Inflammatory macrophage treated with lipopolysaccharide for 4 hours (primary cell): Measurements from ENCODE around the gene OR52B2.

Experiments
- DNase-seq: peaks from one replicate; pipeline ENCODE4 v3.0.0-alpha.2; 2020

Gene OR52B2

DNA sequence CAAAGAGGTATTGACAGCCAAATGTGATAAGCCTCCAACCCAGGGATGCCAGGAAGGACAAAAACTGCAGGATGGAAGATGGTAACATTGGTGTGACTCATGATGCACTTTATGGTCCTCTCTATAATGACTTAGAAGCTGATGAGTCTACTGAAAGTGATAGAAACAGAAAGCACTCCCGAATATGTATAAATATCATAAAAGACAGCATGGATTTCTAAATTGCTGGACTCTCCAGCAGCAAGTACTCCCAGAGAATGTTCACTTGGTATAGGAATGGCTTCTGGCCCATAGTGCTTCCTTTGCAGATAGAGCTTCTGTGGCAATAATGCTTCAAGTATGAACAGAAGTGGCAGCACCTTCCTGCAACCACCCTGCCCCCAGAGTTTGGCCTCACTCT is at the start of gene OR52B2:
Gene OR52B2 (minus strand): TSS at position 101 of the 400 bp plus-strand sequence. CDS start 0 bp downstream, at position 101.
- DNase-seq = no peak

DNA sequence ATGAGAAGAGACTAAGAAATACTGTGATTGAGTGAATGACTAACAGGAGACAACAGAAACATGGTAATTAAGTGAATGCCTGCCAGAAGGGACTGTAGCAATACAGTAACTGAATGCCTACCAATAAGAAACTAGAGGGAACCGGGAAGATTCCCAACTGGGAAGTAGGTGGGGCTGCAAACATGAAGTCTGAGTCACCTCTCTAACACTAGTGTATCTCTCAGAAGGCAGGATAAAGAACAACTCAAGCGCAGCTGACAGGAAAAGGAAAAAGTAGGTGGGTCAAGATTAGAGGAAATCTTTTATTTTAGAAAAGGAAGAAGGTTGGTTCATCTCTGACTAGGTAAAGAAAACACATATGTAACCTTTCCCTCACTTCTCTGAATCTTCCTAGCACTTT is 49.2 kb upstream of the OR52B2 start:
- DNase-seq = peak; percentile 82

DNA sequence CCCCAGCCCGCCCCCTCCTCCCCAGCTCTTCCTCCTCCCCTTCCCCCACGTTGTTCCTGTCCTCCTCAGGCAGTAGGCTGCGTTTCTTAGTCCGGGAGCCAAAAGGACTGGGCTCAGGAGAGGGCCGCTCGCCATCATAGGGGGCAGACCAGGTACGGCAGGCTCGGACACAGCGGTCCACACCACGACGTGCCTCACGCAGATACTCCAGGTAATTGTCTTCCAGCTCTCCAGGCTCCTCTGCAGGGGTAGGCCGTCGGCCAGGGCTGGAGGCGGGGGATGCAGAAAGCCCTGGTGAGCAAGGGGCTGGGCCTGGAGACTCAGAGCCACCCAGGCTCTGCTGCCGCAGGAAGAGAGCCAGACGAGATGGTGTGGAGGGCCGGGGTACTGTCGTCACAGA is 47.6 kb upstream of the OR52B2 start:
- no peak for DNase-seq

DNA sequence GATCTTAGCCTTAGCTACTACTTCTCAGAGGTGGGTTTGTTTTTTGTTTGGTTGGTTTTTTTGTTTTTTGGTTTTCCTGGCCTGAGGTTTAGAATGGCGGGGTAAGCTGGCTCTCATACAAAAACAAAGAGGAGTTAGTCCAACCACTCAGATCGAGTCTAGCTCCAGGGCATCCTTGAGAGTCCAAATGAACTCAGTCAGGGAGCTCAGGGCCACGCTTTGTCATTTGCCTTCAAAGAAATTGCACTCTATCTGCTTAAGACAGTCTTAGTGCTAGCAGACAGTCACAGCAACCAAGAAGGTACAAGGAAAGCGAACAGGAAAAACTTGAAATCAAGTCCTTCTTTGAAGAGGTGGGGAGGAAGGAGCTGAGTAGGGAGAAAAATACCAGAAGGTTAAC is 46.4 kb upstream of the OR52B2 start:
- DNase-seq = no peak

DNA sequence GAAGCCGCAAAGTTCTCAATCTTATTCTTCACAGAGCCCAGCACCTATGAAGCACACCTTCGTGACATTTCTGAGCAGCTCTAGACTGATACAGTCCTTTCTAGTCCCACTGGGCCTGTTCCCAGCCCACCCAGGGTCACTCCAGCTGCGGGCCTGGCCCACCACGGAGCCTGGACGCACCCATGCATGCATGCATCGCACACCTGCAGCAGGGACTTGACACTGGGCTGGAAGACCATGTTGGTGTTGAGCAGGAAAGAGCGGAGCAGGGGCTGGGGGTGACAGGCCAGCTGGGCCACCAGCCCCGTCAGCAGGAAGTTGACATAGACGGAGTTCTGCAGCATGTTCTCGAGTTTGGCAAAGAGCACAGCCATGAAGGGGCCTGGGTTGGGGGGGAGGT is 44.4 kb upstream of the OR52B2 start:
- no peak for DNase-seq

DNA sequence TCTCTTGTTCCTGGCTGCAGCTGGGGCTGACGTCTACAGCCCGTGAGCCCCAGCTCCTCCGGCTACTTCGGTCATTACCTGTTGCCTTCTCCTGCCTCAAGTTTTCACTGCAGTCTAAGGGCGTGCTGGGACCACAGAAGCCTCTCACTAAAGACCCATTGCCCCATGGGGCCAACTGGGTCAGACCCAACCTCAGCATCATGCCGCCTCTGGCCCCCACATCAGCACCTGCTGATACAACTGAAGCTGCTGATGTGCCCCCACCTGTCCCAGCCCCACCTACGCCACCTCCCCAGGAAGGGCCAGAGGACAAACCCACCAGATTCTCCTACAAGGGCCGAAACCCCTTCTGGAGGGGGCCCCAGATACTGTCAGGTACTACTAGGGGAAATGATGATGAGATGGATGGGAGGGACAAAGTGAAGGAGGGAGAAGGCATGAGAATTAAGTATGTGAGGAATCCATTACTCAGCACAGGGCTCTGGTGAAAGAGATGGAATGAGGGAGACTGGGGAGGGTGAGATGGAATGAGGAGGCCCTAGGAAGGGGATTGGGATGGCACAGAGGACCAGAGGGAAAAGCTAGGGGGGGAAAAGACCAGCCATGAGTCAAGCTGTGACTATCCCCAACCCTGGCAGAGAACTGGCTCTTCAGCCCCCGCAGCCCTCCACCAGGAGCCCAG is 40.3 kb upstream of the OR52B2 start:
- no peak for DNase-seq

DNA sequence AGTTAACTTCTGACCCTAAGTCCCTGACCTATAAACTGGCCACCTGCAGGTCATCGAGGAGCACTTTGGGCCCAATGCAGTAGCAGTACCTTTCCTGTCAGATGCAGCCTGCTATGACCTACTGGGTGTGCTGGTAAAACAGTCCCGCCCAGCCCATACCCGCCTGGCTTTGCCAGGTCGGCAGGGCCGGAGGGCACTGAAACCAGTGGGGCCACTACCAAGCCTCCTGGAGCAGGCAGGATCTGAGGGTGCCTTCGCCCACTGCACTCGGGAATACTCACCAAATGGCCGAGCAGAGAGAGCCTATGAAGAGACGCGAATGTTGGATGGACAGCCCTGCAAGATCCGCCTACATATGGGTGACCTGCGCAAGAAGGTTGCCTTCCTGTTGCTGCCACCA is 39.7 kb upstream of the OR52B2 start:
- no peak for DNase-seq

DNA sequence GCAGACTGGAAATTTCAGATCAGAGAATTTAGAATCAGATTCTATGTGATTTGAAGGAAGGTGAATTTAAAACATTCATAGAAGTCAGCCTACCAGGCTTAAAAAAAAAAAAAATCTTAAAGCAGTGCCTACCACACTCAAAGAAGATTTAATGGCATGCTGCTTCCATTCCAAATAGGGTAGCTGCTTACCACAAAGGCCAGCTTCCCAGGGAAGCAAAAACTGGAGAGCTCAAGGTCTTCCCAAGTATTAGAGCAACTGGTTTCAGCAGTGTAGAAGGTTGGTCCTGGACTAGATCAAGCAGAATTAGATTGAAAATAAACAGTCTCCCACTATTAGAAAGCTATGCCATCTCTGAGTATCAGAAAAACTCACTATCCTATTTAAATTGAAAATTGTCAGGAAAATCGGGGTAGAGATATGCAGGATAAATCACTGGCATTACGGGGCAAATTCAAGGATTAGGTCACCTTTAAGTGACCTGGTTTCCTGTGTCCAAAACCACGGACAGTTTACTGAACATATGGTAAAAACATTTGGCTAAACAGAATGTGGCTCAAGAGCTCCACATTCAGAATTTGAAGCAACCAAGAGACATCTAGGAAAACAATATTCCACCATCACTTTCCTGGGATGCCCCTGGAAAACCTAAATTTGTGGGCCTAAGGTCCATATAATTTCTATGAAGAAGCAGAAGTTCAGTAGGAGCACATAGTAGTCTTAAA is 36.5 kb upstream of the OR52B2 start:
- no peak for DNase-seq

DNA sequence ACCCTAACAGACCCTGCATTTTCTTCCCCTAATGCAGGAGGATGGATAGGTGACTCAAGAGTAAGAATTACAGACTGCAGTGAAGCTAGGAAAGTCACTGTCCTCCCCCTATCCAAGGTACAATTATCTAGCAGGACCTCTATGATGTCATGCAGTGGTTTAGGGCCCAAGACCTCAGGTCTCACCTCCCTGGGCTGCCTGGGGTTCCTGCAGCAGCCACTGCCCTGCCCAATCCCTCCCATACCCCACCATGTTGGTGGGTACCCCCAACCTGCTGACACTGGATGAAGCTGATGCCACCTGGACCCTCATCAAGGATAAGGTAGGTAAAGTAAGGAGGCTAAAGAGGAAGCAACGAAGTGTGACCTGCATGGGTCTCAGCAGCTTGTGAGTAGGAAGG is 35.2 kb upstream of the OR52B2 start, which contains the start of gene C11orf42:
Gene C11orf42 (plus strand): TSS at position 192 of the 400 bp plus-strand sequence. CDS start 59 bp downstream, at position 251.
- DNase-seq = no peak

DNA sequence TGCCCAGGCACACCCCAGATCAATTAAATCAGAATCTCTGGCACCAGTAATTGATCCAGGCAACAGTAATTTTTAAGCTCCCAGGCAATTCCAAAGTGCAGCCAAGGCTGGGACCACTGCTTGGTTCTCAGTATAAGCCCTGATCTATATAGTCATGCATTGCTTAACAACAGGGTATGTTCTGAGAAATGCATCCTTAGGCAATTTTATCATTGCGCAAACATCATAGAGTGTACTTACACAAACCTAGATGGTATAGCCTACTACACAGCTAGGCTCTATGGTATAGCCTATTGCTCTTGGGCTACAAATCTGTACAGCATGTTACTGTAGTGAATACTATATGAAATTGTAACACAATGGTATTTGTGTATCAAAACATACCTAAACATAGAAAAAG is 34.6 kb upstream of the OR52B2 start:
- peak; percentile 94 for DNase-seq

DNA sequence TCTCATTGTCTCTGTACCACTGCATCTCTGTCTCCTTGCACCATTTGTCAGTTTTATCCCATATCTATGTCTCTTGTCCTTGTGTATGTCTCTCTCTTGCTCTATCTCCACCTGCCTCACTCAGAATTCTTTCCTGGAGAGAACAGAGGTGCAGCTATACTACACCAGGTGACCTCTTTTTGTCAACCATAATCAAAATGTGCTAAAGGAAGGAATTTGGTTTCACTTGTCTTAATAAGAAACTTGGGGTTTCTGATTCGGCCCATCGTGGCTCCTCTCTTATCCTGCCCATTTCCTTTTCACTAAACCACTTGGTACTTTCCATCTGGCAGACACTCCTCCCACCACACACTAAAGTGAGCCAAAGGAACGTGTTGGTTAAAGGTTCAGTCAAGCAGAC is 33.2 kb upstream of the OR52B2 start:
- DNase-seq = peak; percentile 37

DNA sequence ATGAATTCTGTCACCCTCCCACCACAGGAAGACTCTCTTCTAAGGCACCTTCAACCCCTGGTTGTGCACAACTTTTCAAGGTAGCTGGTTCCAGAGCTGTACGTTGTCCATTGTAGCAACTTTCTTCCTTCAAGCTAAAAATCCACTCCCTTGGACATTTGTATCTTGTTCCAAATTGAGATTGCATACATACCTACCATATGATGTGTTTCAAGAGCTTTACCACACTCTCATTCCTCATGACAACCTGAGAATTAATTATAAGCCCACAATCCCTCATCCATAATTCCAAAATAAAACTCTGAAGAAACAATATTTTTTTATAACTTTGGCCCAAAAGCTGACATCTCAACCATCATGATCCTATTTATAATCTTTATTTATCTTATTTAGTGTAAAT is 31.9 kb upstream of the OR52B2 start:
- no peak for DNase-seq

DNA sequence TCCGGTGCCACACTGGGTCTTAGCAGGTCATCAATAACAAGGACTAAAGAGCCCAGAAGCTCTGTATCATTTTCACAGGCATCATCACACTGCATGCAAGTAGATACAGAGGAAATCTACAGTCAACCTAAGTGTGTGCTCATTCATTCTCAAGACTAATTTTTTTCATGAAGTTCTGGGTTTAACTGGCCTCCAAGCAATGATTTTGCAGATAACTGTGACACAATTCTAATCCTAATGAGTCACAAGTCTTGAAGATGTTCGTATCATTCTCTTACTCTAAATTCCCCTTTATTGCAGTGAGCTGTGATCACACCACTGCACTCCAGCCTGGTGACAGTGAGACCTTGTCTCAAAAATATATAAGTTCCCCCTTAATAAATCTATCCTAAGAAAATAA is 31.4 kb upstream of the OR52B2 start:
- peak; percentile 94 for DNase-seq

DNA sequence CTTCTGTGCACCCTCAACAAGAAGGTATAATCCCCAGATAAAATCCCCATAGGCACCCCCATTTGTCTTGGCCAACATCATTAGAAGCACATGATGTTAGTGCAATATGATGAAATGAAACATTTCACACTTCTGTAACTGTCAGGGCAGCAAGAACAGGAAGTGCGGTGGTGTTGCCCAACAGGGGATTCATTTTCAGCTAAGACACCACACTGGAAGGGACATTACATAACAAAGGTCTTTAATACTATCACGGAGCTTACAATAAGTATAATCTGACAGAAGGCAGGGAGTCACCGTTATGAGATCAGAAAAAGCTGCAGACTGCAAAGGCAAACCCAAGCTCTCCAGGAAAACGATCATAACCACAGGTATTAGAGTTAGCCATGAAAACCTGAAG is 30.8 kb upstream of the OR52B2 start:
- peak; percentile 98 for DNase-seq

DNA sequence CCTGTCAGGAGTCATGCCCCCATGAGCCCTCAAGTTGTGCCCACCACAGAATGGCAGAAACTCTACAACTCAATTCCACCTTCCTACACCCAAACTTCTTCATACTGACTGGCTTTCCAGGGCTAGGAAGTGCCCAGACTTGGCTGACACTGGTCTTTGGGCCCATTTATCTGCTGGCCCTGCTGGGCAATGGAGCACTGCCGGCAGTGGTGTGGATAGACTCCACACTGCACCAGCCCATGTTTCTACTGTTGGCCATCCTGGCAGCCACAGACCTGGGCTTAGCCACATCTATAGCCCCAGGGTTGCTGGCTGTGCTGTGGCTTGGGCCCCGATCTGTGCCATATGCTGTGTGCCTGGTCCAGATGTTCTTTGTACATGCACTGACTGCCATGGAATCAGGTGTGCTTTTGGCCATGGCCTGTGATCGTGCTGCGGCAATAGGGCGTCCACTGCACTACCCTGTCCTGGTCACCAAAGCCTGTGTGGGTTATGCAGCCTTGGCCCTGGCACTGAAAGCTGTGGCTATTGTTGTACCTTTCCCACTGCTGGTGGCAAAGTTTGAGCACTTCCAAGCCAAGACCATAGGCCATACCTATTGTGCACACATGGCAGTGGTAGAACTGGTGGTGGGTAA is 29.2 kb upstream of the OR52B2 start, which contains the start of gene OR52W1:
Gene OR52W1 (plus strand): TSS at position 51 of the 637 bp plus-strand sequence. CDS start 0 bp downstream, at position 51.
- no peak for DNase-seq

DNA sequence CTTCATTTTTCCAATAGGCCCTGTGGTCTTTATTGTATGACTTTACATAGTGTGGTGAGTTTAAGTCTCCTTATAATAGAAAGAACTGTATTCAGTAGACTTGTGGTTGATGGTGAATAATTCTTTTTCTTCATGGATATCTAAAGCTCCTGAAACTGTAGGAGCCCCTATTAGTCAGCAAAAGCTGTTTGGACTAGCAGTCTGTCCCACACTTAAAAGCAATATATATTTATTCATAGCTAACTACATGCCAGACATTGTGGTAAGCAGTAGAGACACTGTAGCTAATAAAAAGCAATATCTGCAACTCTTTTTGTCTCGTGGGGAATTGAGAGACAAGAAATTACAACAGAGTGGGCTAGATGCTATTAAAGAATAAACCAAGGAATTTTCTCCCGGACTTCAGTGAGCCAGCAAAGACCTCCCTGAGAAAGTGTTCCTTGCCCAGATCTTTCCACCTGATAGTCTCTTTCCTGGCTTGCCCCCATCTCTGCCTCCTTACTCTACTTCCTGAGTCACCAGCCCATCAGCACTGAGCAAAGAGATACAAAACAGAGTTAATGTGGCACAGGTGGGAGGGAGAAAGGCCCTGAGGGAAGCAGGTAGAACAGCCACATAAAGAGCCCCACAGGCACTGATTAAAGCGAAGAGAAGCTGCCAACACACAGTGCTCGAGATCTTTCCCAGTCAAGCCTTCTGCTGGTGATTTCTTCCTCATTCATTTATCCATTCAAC is 27.5 kb upstream of the OR52B2 start:
- no peak for DNase-seq

DNA sequence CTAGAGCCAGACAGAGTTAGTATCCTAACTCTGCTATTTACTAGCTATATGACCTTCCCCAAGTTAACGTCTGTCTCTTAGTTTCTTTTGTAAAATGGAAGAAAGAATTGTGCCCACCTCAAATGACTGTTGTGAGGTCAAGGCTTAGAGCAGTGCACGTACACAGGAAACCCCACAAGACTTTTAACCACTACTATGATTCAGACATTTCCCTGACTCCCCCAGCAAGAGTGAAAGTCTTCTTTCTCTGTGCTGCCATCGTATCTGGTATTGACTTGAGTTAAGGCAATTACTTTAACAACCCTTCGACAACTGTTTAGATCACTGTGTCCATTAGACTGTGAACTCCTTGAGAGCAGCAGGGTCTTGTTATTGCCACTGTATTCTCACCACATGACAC is 26.3 kb upstream of the OR52B2 start:
- peak; percentile 42 for DNase-seq

DNA sequence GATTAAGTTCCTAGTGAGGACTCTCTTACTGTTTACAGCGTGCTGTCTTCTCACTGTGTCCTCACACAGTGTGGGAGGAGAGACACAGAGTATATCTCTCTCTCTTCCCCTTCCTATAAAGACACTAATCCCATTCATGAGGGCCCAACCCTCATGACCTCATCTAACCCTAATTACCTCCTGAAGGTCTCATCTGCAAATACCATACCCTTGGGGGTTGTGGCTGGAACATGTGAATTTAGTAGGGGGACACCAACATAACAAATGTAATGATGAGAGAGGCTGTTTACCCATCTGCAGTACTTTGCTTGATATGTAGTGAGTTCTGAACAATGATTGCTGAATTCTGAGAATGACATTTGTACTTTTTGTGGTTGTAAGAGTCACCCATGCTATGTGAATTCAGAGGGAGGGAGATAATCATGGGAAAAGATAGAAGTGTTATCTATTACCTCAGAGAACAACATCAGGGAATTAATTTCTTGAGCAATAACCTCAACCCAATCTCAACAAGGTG is 24.0 kb upstream of the OR52B2 start:
- peak; percentile 83 for DNase-seq

DNA sequence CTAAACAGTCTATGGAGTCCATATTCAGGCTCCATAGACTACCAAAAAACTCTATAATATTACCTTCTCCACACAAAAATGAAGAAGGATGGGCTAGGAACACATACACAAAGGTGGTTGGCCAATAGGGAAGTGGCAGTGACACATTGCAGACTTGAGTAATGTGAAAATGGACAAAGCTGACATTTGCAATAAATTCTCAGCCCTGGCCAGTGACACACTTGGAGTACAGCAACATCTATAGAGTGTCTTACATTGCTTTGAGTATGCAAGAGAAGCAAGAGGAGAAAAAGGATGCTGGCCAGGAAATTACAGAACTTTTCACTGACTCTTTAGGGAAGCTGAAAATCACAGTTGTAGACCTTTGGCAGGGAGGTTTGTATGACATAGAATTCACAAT is 21.6 kb upstream of the OR52B2 start:
- peak; percentile 89 for DNase-seq

DNA sequence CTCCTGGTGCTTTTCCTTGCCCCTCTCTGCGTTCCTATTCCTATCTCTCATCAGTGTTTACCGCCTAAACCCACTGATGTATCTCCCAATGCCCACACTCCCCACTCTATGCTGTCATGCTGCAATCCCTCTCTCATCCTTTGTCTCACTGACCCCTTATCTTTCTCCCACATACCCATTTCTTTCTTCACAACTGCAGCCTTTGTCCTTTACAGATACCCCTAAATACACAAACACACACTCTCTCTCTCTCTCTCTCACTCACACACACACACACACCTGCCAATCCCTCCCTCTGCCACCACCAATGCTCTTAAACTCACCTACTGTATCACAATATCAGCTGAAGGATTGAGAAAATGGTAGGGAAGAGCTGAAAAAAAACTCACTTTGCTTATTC is 5.3 kb upstream of the OR52B2 start:
- DNase-seq = no peak

DNA sequence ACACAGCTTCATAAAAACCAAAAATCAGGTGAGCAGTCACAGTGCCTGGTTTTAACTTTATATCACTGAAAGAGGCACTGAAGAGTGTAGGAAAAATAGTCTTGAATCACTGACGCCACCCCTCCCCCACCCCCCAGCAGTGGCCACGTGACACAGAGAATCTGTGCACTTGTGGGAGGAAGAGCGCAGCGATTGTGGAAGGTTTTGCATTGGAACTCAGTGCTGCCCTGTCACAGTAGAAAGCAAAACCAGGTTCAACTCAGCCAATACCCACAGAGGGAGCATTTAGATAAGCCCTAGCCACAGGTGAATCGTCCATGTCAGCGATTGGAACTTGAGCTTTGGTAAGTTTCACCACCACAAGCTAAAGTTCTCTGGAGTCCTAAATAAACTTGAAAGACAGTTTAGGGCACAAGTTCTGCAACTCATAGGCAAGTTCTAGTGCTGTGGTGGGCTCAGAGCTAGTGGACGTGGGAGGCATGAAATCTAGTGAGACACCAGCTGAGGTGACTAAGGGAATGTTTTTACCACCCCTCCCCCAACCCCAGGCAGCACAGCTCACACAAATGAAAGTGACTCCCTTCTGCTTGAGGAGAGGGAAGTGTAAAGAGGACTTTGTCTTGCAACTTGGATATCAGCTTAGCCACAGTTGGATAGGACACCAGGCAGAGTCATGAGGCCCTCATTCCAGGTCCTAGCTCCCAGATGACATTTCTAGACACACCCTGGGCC is 13.3 kb downstream of the OR52B2 start:
- peak; percentile 25 for DNase-seq

DNA sequence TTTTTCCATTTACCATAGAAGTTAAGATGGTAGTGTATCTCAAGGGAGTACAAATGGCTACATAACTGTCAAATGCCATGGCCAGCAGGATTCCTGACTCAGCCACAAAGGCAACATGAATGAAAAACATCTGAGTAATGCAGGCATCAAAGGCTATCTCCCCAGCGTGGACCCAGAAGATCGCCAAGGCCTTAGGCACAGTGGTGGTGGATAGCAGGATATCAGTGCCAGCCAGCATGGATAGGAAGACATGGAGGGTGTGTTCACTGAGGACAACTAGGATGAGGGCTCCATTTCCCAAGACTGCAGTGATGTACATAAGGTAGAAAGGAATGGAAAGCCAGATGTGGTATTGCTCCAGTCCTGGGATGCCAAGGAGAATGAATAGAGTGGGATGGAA is 18.0 kb downstream of the OR52B2 start:
- DNase-seq = no peak
